ENCODE results near the gene GNS. TPM values are rescaled to one million over a fixed set of nuclear protein-coding genes. Genes with fewer than 3 reads are reported as not detected.

Gene GNS
- total and polyA plus RNA-seq, 10 of the 15 experiments (the other 5 are each of a cell fraction or from before 2014, with no cell fraction given): 4.1 to 33.8 (median 19.1) TPM

DNA sequence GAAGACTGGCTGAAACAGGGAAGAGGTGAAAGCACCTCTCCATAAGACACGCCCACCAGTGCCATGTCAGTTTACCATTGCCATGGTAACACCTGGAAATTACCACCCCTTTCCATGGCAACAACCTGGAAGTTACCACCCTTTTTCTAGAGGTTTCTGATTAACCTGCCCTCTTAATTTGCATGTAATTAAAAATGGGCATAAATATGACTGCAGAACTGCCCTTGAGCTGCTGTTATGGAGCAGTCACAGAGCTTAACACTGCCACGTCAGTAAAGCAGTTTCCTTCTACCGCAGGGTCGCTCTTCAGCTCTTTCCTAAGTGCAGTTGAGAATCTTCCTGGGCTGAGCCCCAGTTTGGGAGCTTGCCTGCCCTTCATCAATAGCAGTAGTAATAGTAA is 93.7 kb downstream of the GNS start:
- Histone ChIP-seq H3K27ac (ENCODE audit: control insufficient read depth, insufficient read depth) (peak overlapping the region; percentile 91), H3K79me2 (ENCODE audit: control insufficient read depth, insufficient read depth, low read length) (peaks cover 97% of the 10 kb centered on the region), H3K4me2 (ENCODE audit: control insufficient read depth, insufficient read depth) (peak overlapping the region; percentile 98), H3K9ac (ENCODE audit: control insufficient read depth, insufficient read depth, low read length) (peak overlapping the region; percentile 42), H3K4me3 (peak overlapping the region; percentile 57), H3K4me1 (ENCODE audit: control insufficient read depth, insufficient read depth, low read length) (peaks cover 66% of the 10 kb centered on the region), H3K36me3 (ENCODE audit: control insufficient read depth in 2 of 2, insufficient read depth in 2 of 2, low read length in 1 of 2) (no peaks in the 10 kb centered on the region), H3K9me3 (replicated peaks; ENCODE audit: control insufficient read depth, insufficient read depth, low read length) (no peaks in the 10 kb centered on the region), H2AFZ (ENCODE audit: control insufficient read depth, low read depth, low read length) (no peak overlapping the region), H4K20me1 (ENCODE audit: control insufficient read depth, insufficient read depth) (no peaks in the 10 kb centered on the region), H3K27me3 (replicated peaks in 1 of 2; ENCODE audit: control insufficient read depth in 2 of 2, insufficient read depth in 2 of 2, low read length in 1 of 2) (no peaks in the 10 kb centered on the region)
- no TSS peak for BruUV-seq (replicated peaks)
- 1% methylated on average over 4 of the region's 4 CpGs for WGBS (ENCODE audit: insufficient coverage, insufficient replicate concordance, low lambda C conversion rate, missing lambda C conversion rate)
- no peak for FAIRE-seq
- POLR2A ChIA-PET: interaction anchor here (0.6 to 3.1 kb wide), 9 partner anchors 14 to 54 kb away, joined by 3 to 13 read pairs (median 4); no protein-coding TSS in a partner anchor
- SMC1A ChIA-PET (ENCODE audit: uncharacterized antibody, unreplicated experiment): interaction anchor here (0.6 to 7.6 kb wide), 11 partner anchors 14 to 56 kb away, joined by 3 to 62 read pairs (median 4); no protein-coding TSS in a partner anchor
- intact Hi-C loops (cut with micrococcal nuclease; ENCODE audit: unreplicated experiment): loop anchor here (5.0 kb wide), 1 partner anchor 53 kb away; the partner anchor contains the start of gene RASSF3
- in situ Hi-C loops (cut with MboI): no loop called here
- DNase-seq (ENCODE audit: low read depth, low spot score): peak; percentile 62
- RAD21 ChIA-PET (ENCODE audit: unreplicated experiment): interaction anchor here (1.0 to 2.5 kb wide), 6 partner anchors 43 to 94 kb away, joined by 3 to 14 read pairs (median 5); partner anchors contain the start of gene GNS
- CTCF ChIA-PET: interaction anchor here (0.9 to 1.3 kb wide), 2 partner anchors 56 to 116 kb away, joined by 3 to 4 read pairs; no protein-coding TSS in a partner anchor
- ATAC-seq: peak; percentile 63
- TF ChIP-seq RFX5 (IDR thresholded peaks at IDR 0.05; ENCODE audit: low read depth, low read length) (no peak), IKZF1 (conservative IDR thresholded peaks at IDR 0.05) (no peak), KLF5 (IDR thresholded peaks at IDR 0.05; ENCODE audit: partially characterized antibody) (no peak), IRF3 (IDR thresholded peaks at IDR 0.05) (no peak), EP300 (IDR thresholded peaks at IDR 0.05; ENCODE audit: borderline replicate concordance in 1 of 2, control insufficient read depth in 1 of 2, low read depth in 2 of 2, low read length in 2 of 2) (no peak), YY1 (IDR thresholded peaks at IDR 0.05; ENCODE audit: low read depth, low read length) (peak; percentile 47; the same call in 1 of the 2 replicates), BMI1 (IDR thresholded peaks at IDR 0.05; ENCODE audit: borderline replicate concordance) (peak; percentile 96), TAF1 (IDR thresholded peaks at IDR 0.05; ENCODE audit: borderline replicate concordance, low read depth, low read length) (peak; percentile 54; the same call in 1 of the 2 replicates), ASH2L (IDR thresholded peaks at IDR 0.05; ENCODE audit: borderline replicate concordance, low read depth) (no peak), NR2C1 (IDR thresholded peaks at IDR 0.05) (0 out of 2 replicates have a peak, but pooled peaks have one; percentile 59), KAT2A (conservative IDR thresholded peaks at IDR 0.05; ENCODE audit: control insufficient read depth, low read depth, low read length) (no peak), ZZZ3 (IDR thresholded peaks at IDR 0.05; ENCODE audit: control insufficient read depth, insufficient read length, low read depth) (no peak), NR2F1 (conservative IDR thresholded peaks at IDR 0.05) (no peak), TCF3 (IDR thresholded peaks at IDR 0.05; ENCODE audit: borderline replicate concordance, insufficient read depth, low read depth, low read length) (0 out of 2 replicates have a peak, but pooled peaks have one; percentile 36), BRCA1 (IDR thresholded peaks at IDR 0.05; ENCODE audit: low read depth, low read length) (no peak), GABPA (IDR thresholded peaks at IDR 0.05; ENCODE audit: low read depth) (no peak), SUZ12 (IDR thresholded peaks at IDR 0.05; ENCODE audit: unreplicated experiment) (no peak), IKZF2 (IDR thresholded peaks at IDR 0.05) (no peak), MTA3 (IDR thresholded peaks at IDR 0.05; ENCODE audit: borderline replicate concordance, low read length) (no peak)
- TF ChIP-seq, protein P1, sequence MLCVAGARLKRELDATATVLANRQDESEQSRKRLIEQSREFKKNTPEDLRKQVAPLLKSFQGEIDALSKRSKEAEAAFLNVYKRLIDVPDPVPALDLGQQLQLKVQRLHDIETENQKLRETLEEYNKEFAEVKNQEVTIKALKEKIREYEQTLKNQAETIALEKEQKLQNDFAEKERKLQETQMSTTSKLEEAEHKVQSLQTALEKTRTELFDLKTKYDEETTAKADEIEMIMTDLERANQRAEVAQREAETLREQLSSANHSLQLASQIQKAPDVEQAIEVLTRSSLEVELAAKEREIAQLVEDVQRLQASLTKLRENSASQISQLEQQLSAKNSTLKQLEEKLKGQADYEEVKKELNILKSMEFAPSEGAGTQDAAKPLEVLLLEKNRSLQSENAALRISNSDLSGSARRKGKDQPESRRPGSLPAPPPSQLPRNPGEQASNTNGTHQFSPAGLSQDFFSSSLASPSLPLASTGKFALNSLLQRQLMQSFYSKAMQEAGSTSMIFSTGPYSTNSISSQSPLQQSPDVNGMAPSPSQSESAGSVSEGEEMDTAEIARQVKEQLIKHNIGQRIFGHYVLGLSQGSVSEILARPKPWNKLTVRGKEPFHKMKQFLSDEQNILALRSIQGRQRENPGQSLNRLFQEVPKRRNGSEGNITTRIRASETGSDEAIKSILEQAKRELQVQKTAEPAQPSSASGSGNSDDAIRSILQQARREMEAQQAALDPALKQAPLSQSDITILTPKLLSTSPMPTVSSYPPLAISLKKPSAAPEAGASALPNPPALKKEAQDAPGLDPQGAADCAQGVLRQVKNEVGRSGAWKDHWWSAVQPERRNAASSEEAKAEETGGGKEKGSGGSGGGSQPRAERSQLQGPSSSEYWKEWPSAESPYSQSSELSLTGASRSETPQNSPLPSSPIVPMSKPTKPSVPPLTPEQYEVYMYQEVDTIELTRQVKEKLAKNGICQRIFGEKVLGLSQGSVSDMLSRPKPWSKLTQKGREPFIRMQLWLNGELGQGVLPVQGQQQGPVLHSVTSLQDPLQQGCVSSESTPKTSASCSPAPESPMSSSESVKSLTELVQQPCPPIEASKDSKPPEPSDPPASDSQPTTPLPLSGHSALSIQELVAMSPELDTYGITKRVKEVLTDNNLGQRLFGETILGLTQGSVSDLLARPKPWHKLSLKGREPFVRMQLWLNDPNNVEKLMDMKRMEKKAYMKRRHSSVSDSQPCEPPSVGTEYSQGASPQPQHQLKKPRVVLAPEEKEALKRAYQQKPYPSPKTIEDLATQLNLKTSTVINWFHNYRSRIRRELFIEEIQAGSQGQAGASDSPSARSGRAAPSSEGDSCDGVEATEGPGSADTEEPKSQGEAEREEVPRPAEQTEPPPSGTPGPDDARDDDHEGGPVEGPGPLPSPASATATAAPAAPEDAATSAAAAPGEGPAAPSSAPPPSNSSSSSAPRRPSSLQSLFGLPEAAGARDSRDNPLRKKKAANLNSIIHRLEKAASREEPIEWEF (IDR thresholded peaks at IDR 0.05; ENCODE audit: insufficient replicate concordance, low read depth, low read length): no peak

Data from GM12878 (cell line).